A673 (cell line): ENCODE measurements around the gene SVIL. TPM values are rescaled to one million over a fixed set of nuclear protein-coding genes. Genes with fewer than 3 reads are reported as not detected.
A peak's percentile ranks its signal among the peaks of the same experiment; 100 is the strongest.

Source experiments
- BruUV-seq: library from RNA; stranded (reverse); fragments of 400-500 nt; replicated peaks from 2 replicates; lab custom pipeline; 2021; lab: Mats Ljungman, UMichigan
- CTCF ChIA-PET: fragments of 300-600 bp; sonication (Branson Sonifier 250); formaldehyde crosslinking; loops from one replicate; lab custom pipeline; 2022; ENCODE audit warnings: antibody characterized with exemption; lab: Charles Lee
- POLR2A ChIA-PET: fragments of 300-600 bp; sonication (Branson Sonifier 250); formaldehyde crosslinking; loops from one replicate; lab custom pipeline; 2022; ENCODE audit warnings: antibody characterized with exemption; ENCODE audit not compliant: low non-redundant PET; lab: Charles Lee
- DNase-seq: peaks from one replicate; pipeline ENCODE4 v3.0.0-alpha.2; 2015; ENCODE audit warnings: low spot score
- H3K27ac ChIP-seq: fragments of 200-600 bp; sonication (generic); 2 replicates; pipeline ENCODE4 v1.5.1; 2016; ENCODE audit warnings: mixed run types, low read depth, mild to moderate bottlenecking, mixed read lengths, antibody characterized with exemption, low read length; ENCODE audit not compliant: poor library complexity, severe bottlenecking
- H3K27me3 ChIP-seq: fragments of 200-600 bp; sonication (generic); replicated peaks from 2 replicates; pipeline ENCODE4 v1.6.1; 2017; ENCODE audit warnings: mixed run types, low read depth, mild to moderate bottlenecking, mixed read lengths, antibody characterized with exemption, low read length; ENCODE audit not compliant: insufficient read depth, poor library complexity
- H3K36me3 ChIP-seq: fragments of 200-600 bp; sonication (generic); 2 replicates; pipeline ENCODE4 v1.6.1; 2016; ENCODE audit warnings: mixed run types, mild to moderate bottlenecking, mixed read lengths, antibody characterized with exemption, low read length; ENCODE audit not compliant: insufficient read depth, poor library complexity, severe bottlenecking
- H3K4me1 ChIP-seq: fragments of 200-600 bp; sonication (generic); 2 replicates; pipeline ENCODE4 v1.6.1; 2017; ENCODE audit warnings: mixed run types, mild to moderate bottlenecking, mixed read lengths, antibody characterized with exemption, low read length; ENCODE audit not compliant: insufficient read depth, poor library complexity, severe bottlenecking
- H3K4me3 ChIP-seq: fragments of 200-600 bp; sonication (generic); 2 replicates; pipeline ENCODE4 v1.5.1; 2016; ENCODE audit warnings: low read depth, mixed run types, mild to moderate bottlenecking, mixed read lengths, low read length; ENCODE audit not compliant: poor library complexity, severe bottlenecking
- H3K9me3 ChIP-seq: fragments of 200-600 bp; sonication (generic); 2 replicates; pipeline ENCODE4 v1.6.1; 2016; ENCODE audit warnings: mixed run types, low read depth, mild to moderate bottlenecking, mixed read lengths, antibody characterized with exemption, low read length; ENCODE audit not compliant: poor library complexity, severe bottlenecking
- EZH2 ChIP-seq: fragments of 200-600 bp; sonication (generic); IDR thresholded peaks from 2 replicates; pipeline ENCODE4 v1.6.1; 2017; ENCODE audit warnings: borderline replicate concordance, low read depth, mild to moderate bottlenecking, mixed read lengths, antibody characterized with exemption, low read length; ENCODE audit not compliant: poor library complexity, severe bottlenecking
- intact Hi-C: fragments of 100-400 bp; cut with micrococcal nuclease; formaldehyde crosslinking; loops from one replicate; pipeline ENCODE4 v1.10.0; 2022; ENCODE audit not compliant: unreplicated experiment
- total RNA-seq: library from RNA; stranded (reverse); gene quantifications from 2 replicates; pipeline ENCODE4 v1.2.3, GENCODE V29; 2021
- TF ChIP-seq, protein P1 (sequence below): fragments of 300-800, 200-600 bp; sonication (generic); conservative IDR thresholded peaks from 2 replicates; pipeline ENCODE4 v1.5.1; 2017; ENCODE audit warnings: low read depth, mild to moderate bottlenecking, antibody characterized with exemption, low read length, moderate library complexity, mixed read lengths

Gene SVIL
- total RNA-seq, 1 experiment from 2014 or later = 31.9 TPM

DNA sequence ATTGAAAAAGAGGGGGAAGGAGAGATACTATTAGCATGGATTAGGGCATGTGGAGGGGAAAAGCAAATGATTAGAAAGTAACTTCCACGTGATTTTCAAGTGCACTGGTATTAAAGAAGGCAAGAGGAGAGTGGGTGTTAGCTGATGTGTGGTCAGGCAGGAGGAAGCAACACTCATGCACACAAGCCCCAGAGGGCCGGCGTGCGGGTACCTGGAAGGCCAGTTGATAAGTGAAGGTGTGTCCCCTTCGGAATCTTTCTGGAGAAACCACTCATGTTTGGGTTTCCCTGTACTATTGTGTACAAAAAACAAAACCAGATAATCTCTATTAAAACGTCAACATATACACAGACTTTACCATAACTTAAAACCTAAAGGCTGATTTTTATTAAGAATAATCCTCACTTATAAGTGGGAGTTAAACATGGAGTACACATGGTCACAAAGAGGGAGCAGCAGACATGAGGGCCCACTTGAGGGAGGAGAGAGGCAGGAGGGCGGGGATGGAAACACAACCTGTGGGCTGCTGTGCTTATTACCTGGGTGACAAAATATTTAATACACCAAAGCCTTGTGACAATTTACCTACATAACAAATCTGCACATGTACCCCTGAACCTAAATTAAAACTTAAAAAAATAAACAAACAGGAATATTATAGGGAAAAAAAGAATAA, 98.9 kb downstream of the SVIL start:
- H3K4me3 ChIP-seq = no peak overlapping the region
- intact Hi-C loops = no loop called here

DNA sequence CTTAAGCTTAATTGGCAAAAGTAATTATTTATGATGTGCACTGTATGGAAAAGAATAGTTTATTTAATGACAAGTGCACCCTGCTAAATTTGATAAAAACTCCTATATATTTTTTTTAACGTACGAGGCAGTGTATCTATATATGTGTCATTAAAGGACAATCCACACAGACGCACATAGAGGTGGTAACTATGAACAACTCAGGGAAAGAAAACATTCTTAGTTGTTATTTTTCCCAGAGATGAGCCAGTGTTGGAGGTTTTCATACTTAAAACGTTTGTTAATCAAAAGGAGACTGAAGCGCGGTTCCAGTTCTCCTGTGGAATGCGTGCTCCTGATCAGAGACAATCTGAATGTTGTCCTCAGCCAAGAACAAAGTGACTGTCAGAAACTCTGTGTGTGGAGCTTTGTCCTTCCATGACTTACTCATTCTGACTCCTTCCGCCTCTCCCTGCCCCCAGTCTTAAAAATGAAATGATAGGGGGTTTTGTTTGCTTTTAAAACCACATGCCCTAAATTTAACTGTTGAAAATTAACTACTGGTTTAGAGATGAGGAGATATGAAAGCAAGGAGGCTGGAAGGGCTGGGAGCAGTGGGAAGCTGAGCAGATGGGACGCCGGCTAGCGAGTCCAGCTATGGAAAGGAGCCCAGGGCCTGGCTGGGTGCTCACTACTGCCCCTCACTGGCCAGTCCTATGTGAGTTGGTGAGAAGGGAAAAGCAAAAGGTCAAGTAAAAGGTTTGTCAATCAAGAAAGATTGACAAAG, 99.6 kb downstream of the SVIL start:
- H3K27ac ChIP-seq = no peak overlapping the region
- intact Hi-C loops = no loop called here
- BruUV-seq = no TSS peak
- no peak for TF ChIP-seq EZH2
- TF ChIP-seq, protein P1, sequence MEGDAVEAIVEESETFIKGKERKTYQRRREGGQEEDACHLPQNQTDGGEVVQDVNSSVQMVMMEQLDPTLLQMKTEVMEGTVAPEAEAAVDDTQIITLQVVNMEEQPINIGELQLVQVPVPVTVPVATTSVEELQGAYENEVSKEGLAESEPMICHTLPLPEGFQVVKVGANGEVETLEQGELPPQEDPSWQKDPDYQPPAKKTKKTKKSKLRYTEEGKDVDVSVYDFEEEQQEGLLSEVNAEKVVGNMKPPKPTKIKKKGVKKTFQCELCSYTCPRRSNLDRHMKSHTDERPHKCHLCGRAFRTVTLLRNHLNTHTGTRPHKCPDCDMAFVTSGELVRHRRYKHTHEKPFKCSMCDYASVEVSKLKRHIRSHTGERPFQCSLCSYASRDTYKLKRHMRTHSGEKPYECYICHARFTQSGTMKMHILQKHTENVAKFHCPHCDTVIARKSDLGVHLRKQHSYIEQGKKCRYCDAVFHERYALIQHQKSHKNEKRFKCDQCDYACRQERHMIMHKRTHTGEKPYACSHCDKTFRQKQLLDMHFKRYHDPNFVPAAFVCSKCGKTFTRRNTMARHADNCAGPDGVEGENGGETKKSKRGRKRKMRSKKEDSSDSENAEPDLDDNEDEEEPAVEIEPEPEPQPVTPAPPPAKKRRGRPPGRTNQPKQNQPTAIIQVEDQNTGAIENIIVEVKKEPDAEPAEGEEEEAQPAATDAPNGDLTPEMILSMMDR = peak; percentile 63
- no peak overlapping the region for H3K4me3 ChIP-seq
- DNase-seq = peak; percentile 31
- H3K36me3 ChIP-seq = no peaks in the 10 kb centered on the region
- no peaks in the 10 kb centered on the region for H3K9me3 ChIP-seq
- H3K27me3 ChIP-seq = no peaks in the 10 kb centered on the region
- ChIA-PET POLR2A (no interaction called here), CTCF (no interaction called here)
- no peaks in the 10 kb centered on the region for H3K4me1 ChIP-seq

More for the DNA sequence above, 98.9 kb downstream of the SVIL start:
- ChIA-PET CTCF (interaction anchor here (0.7 kb wide), 1 partner anchor 1046 kb away, joined by 16 read pairs; no protein-coding TSS in a partner anchor), POLR2A (no interaction called here)
- no peak overlapping the region for H3K27ac ChIP-seq
- TF ChIP-seq, protein P1 = 0 out of 2 replicates have a peak, but pooled peaks have one; percentile 3
- TF ChIP-seq EZH2 = no peak
- no peak for DNase-seq
- BruUV-seq = no TSS peak
- H3K9me3 ChIP-seq = no peaks in the 10 kb centered on the region
- no peaks in the 10 kb centered on the region for H3K27me3 ChIP-seq
- no peaks in the 10 kb centered on the region for H3K36me3 ChIP-seq
- H3K4me1 ChIP-seq = no peaks in the 10 kb centered on the region

DNA sequence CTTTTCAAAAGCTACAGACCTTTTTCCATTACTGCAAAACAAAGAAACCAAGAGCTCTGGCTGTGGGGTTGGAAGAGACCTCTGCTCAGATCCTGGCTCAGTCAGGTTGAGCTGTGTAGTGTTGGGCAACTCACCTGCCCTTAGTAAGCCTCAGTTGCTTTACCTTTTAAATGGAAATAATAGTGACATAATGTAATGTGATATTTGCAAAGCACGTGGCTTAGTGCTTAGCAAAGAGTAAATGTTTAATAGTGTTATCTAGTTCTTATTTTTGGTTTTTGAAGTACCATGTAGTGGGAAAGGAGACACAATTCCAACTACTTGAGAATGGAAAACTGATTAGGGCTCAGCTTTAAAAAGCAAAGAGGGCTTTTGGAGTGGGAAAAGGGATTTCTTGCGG, 100.2 kb downstream of the SVIL start:
- H3K27me3 ChIP-seq = no peaks in the 10 kb centered on the region
- no peak overlapping the region for H3K27ac ChIP-seq
- H3K4me1 ChIP-seq = no peaks in the 10 kb centered on the region
- TF ChIP-seq, protein P1 = no peak
- no peak for TF ChIP-seq EZH2
- intact Hi-C loops = no loop called here
- DNase-seq = no peak
- H3K36me3 ChIP-seq = no peaks in the 10 kb centered on the region
- BruUV-seq = no TSS peak
- H3K9me3 ChIP-seq = no peaks in the 10 kb centered on the region
- POLR2A ChIA-PET = no interaction called here
- no peak overlapping the region for H3K4me3 ChIP-seq
- CTCF ChIA-PET = no interaction called here
